Skeletal muscle satellite cell (primary cell): ENCODE measurements around the gene FEM1B.
A peak's percentile ranks its signal among the peaks of the same experiment; 100 is the strongest.

ENCODE experiments used
- H3K27me3 ChIP-seq: 2 replicates; pipeline ENCODE4 v1.7.0; 2013; ENCODE audit warnings: low read length; ENCODE audit not compliant: control insufficient read depth, insufficient read depth
- H3K36me3 ChIP-seq: 2 replicates; pipeline ENCODE4 v1.7.0; 2013; ENCODE audit warnings: mild to moderate bottlenecking, control low read depth, low read length; ENCODE audit not compliant: insufficient read depth
- H3K4me1 ChIP-seq: 2 replicates; pipeline ENCODE4 v1.7.0; 2013; ENCODE audit warnings: low read length; ENCODE audit not compliant: control insufficient read depth, insufficient read depth
- H3K4me2 ChIP-seq: 2 replicates; pipeline ENCODE4 v1.7.0; 2013; ENCODE audit warnings: mild to moderate bottlenecking, low read length
- H3K4me3 ChIP-seq: 2 replicates; pipeline ENCODE4 v1.7.0; 2013; ENCODE audit warnings: low read length
- H3K9ac ChIP-seq: 2 replicates; pipeline ENCODE4 v1.7.0; 2013; ENCODE audit warnings: mild to moderate bottlenecking, low read depth, low read length, moderate library complexity
- H3K9me3 ChIP-seq: replicated peaks from 2 replicates; pipeline ENCODE4 v1.7.0; 2013; ENCODE audit warnings: mild to moderate bottlenecking, control low read depth, low read length

Gene FEM1B

GRCh38 chr15:68290715-68291114 is 13.2 kb downstream of the FEM1B start:
- no peaks in the 10 kb centered on the region for H3K4me1 ChIP-seq
- no peaks in the 10 kb centered on the region for H3K27me3 ChIP-seq
- H3K4me2 ChIP-seq = no peak overlapping the region
- no peak overlapping the region for H3K4me3 ChIP-seq
- no peaks in the 10 kb centered on the region for H3K9me3 ChIP-seq
- no peak overlapping the region for H3K9ac ChIP-seq
- peaks cover 51% of the 10 kb centered on the region for H3K36me3 ChIP-seq

- Histone ChIP-seq H3K9ac (no peak overlapping the region), H3K4me3 (no peak overlapping the region), H3K4me1 (no peaks in the 10 kb centered on the region), H3K36me3 (peaks cover 51% of the 10 kb centered on the region), H3K4me2 (no peak overlapping the region), H3K27me3 (no peaks in the 10 kb centered on the region), H3K9me3 (no peaks in the 10 kb centered on the region)
Measured at GRCh38 chr15:68292157-68292781, 14.7 kb downstream of the FEM1B start.

- Histone ChIP-seq H3K9me3 (no peaks in the 10 kb centered on the region), H3K4me1 (no peaks in the 10 kb centered on the region), H3K4me2 (no peak overlapping the region), H3K9ac (no peak overlapping the region), H3K36me3 (peaks cover 55% of the 10 kb centered on the region), H3K4me3 (no peak overlapping the region), H3K27me3 (no peaks in the 10 kb centered on the region)
Measured at GRCh38 chr15:68292967-68293366, 15.4 kb downstream of the FEM1B start.

GRCh38 chr15:68295014-68295805 is 17.7 kb downstream of the FEM1B start:
- H3K4me3 ChIP-seq = no peak overlapping the region
- H3K36me3 ChIP-seq = peaks cover 53% of the 10 kb centered on the region
- no peak overlapping the region for H3K9ac ChIP-seq
- H3K9me3 ChIP-seq = no peaks in the 10 kb centered on the region
- peaks cover 8% of the 10 kb centered on the region for H3K4me1 ChIP-seq
- no peak overlapping the region for H3K4me2 ChIP-seq
- no peaks in the 10 kb centered on the region for H3K27me3 ChIP-seq

- Histone ChIP-seq H3K4me1 (peaks cover 8% of the 10 kb centered on the region), H3K4me2 (no peak overlapping the region), H3K9ac (no peak overlapping the region), H3K27me3 (no peaks in the 10 kb centered on the region), H3K4me3 (no peak overlapping the region), H3K9me3 (no peaks in the 10 kb centered on the region), H3K36me3 (peaks cover 28% of the 10 kb centered on the region)
Measured at GRCh38 chr15:68298336-68298735, 20.8 kb downstream of the FEM1B start.

- peaks cover 26% of the 10 kb centered on the region for H3K36me3 ChIP-seq
- H3K27me3 ChIP-seq = no peaks in the 10 kb centered on the region
- no peaks in the 10 kb centered on the region for H3K9me3 ChIP-seq
- peak overlapping the region; percentile 43 for H3K4me3 ChIP-seq
- H3K4me1 ChIP-seq = peaks cover 8% of the 10 kb centered on the region
- peak overlapping the region; percentile 70 for H3K4me2 ChIP-seq
- no peak overlapping the region for H3K9ac ChIP-seq
Measured at GRCh38 chr15:68298882-68299381, 21.4 kb downstream of the FEM1B start.

- peaks cover 22% of the 10 kb centered on the region for H3K36me3 ChIP-seq
- H3K4me2 ChIP-seq = peak overlapping the region; percentile 70
- peaks cover 10% of the 10 kb centered on the region for H3K4me1 ChIP-seq
- no peak overlapping the region for H3K9ac ChIP-seq
- H3K27me3 ChIP-seq = no peaks in the 10 kb centered on the region
- H3K9me3 ChIP-seq = no peaks in the 10 kb centered on the region
- no peak overlapping the region for H3K4me3 ChIP-seq
Measured at GRCh38 chr15:68299436-68299835, 21.9 kb downstream of the FEM1B start.

- H3K4me1 ChIP-seq = peaks cover 12% of the 10 kb centered on the region
- no peaks in the 10 kb centered on the region for H3K9me3 ChIP-seq
- H3K36me3 ChIP-seq = peaks cover 23% of the 10 kb centered on the region
- H3K4me2 ChIP-seq = no peak overlapping the region
- no peaks in the 10 kb centered on the region for H3K27me3 ChIP-seq
- no peak overlapping the region for H3K4me3 ChIP-seq
- H3K9ac ChIP-seq = no peak overlapping the region
Measured at GRCh38 chr15:68300115-68300940, 22.8 kb downstream of the FEM1B start.

- no peak overlapping the region for H3K9ac ChIP-seq
- H3K27me3 ChIP-seq = no peaks in the 10 kb centered on the region
- H3K4me1 ChIP-seq = peaks cover 15% of the 10 kb centered on the region
- H3K4me3 ChIP-seq = no peak overlapping the region
- no peak overlapping the region for H3K4me2 ChIP-seq
- H3K36me3 ChIP-seq = peaks cover 23% of the 10 kb centered on the region
- H3K9me3 ChIP-seq = no peaks in the 10 kb centered on the region
Measured at GRCh38 chr15:68301301-68301700, 23.8 kb downstream of the FEM1B start.

- peaks cover 21% of the 10 kb centered on the region for H3K4me1 ChIP-seq
- no peaks in the 10 kb centered on the region for H3K9me3 ChIP-seq
- H3K4me3 ChIP-seq = no peak overlapping the region
- no peaks in the 10 kb centered on the region for H3K27me3 ChIP-seq
- peaks cover 21% of the 10 kb centered on the region for H3K36me3 ChIP-seq
- H3K4me2 ChIP-seq = no peak overlapping the region
- no peak overlapping the region for H3K9ac ChIP-seq
Measured at GRCh38 chr15:68302729-68303128, 25.2 kb downstream of the FEM1B start.

- Histone ChIP-seq H3K27me3 (no peaks in the 10 kb centered on the region), H3K36me3 (peaks cover 17% of the 10 kb centered on the region), H3K9me3 (no peaks in the 10 kb centered on the region), H3K4me2 (no peak overlapping the region), H3K4me3 (no peak overlapping the region), H3K9ac (no peak overlapping the region), H3K4me1 (peaks cover 21% of the 10 kb centered on the region)
Measured at GRCh38 chr15:68303134-68303533, 25.6 kb downstream of the FEM1B start.
